ENCODE measurements around the gene DEPDC7.

GRCh38 chr11:33001281-33001680 lies 14.4 kb upstream of the DEPDC7 start:
- TF ChIP-seq POLR2AphosphoS5 (IDR thresholded peaks at IDR 0.05; ENCODE audit: low read depth, low read length) (no peak), TAF1 (IDR thresholded peaks at IDR 0.05; ENCODE audit: borderline replicate concordance, insufficient read depth, low read length) (no peak), SIN3A (IDR thresholded peaks at IDR 0.05; ENCODE audit: borderline replicate concordance, insufficient read depth, low read length) (no peak), REST (IDR thresholded peaks at IDR 0.05; ENCODE audit: insufficient read depth in 1 of 2, low read depth in 2 of 2, low read length in 2 of 2) (no peak)
